ENCODE measurements around the gene RNF207.

RNF207 gene

GRCh38 chr1:6174621-6175410 lies 31.1 kb upstream of the RNF207 start:
- no peak for DNase-seq (ENCODE audit: low read depth)

- DNase-seq (ENCODE audit: low read depth): no peak
Measured at GRCh38 chr1:6175411-6175828, 30.5 kb upstream of the RNF207 start.

GRCh38 chr1:6176779-6177178 lies 29.1 kb upstream of the RNF207 start:
- no peak for DNase-seq (ENCODE audit: low read depth)

GRCh38 chr1:6177681-6178380 lies 28.1 kb upstream of the RNF207 start:
- DNase-seq (ENCODE audit: low read depth): no peak

- no peak for DNase-seq (ENCODE audit: low read depth)
Measured at GRCh38 chr1:6178751-6179563, 27.0 kb upstream of the RNF207 start.

GRCh38 chr1:6179564-6180175 lies 26.2 kb upstream of the RNF207 start:
- no peak for DNase-seq (ENCODE audit: low read depth)

- DNase-seq (ENCODE audit: low read depth): no peak
Measured at GRCh38 chr1:6180268-6180706, 25.6 kb upstream of the RNF207 start, which contains the start of gene CHD5. TSS of gene CHD5 (minus strand) at chr1:6180321. CDS start at chr1:6180023, 298 bp downstream.

- DNase-seq (ENCODE audit: low read depth): no peak
Measured at GRCh38 chr1:6180707-6181311, 25.1 kb upstream of the RNF207 start.

GRCh38 chr1:6181347-6181770 lies 24.6 kb upstream of the RNF207 start:
- no peak for DNase-seq (ENCODE audit: low read depth)

- no peak for DNase-seq (ENCODE audit: low read depth)
Measured at GRCh38 chr1:6183520-6183989, 22.4 kb upstream of the RNF207 start.

GRCh38 chr1:6184083-6184783 lies 21.7 kb upstream of the RNF207 start:
- DNase-seq (ENCODE audit: low read depth): no peak

GRCh38 chr1:6185151-6185550 lies 20.8 kb upstream of the RNF207 start:
- no peak for DNase-seq (ENCODE audit: low read depth)

GRCh38 chr1:6185635-6186382 lies 20.1 kb upstream of the RNF207 start:
- DNase-seq (ENCODE audit: low read depth): no peak

- no peak for DNase-seq (ENCODE audit: low read depth)
Measured at GRCh38 chr1:6188466-6188865, 17.5 kb upstream of the RNF207 start.

- no peak for DNase-seq (ENCODE audit: low read depth)
Measured at GRCh38 chr1:6191968-6192367, 14.0 kb upstream of the RNF207 start.

GRCh38 chr1:6197746-6198427 lies 8.0 kb upstream of the RNF207 start:
- no peak for DNase-seq (ENCODE audit: low read depth)

GRCh38 chr1:6198646-6199297 lies 7.1 kb upstream of the RNF207 start:
- DNase-seq (ENCODE audit: low read depth): no peak

- peak; percentile 95 for DNase-seq (ENCODE audit: low read depth)
Measured at GRCh38 chr1:6199298-6200187, 6.4 kb upstream of the RNF207 start, which contains the start of gene RPL22. TSS of gene RPL22 (minus strand) at chr1:6199595. CDS start at chr1:6199573, 22 bp downstream.
